ENCODE results near the gene ISLR.
"Not testable (repeated sequence)": the region's sequence is repeated elsewhere in the genome, so short reads cannot be mapped to it uniquely, and the experiment has no call there.

The ISLR gene

DNA sequence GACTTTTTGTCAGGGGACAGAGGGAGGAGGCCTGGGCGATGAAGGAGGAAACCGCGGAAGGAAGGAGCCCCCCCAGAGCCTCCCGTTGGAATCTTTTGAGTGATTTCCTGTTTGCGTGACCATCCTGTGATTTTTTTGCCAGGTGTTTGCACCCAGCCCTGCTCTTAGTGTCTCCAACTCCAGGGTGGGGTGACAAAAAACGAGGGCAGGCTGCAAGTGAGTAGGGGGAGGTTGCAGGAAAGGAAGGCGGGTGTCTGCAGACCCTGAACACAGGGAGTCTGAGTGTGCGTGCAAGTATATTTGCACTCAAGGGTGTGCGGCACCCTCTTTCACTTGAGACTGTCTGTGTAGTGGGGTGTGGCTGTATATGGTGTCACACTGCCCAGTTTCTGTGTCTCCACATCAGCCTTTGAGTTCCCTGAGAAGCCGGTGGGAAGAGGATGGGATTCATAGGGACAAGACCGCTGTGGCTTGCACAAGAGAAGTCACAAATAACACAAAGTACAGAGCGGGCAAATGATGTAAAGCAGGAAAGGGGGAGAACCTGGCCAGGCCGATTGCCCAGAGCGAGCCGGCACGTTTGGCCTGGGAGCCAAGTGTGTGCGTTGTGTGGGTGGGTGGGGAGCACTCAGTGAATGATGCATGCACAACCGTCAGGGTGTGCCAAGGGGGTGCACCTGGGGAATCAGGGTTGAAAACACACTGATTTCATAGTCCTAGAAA lies 36.5 kb upstream of the ISLR start:
- DNase-seq: no peak

DNA sequence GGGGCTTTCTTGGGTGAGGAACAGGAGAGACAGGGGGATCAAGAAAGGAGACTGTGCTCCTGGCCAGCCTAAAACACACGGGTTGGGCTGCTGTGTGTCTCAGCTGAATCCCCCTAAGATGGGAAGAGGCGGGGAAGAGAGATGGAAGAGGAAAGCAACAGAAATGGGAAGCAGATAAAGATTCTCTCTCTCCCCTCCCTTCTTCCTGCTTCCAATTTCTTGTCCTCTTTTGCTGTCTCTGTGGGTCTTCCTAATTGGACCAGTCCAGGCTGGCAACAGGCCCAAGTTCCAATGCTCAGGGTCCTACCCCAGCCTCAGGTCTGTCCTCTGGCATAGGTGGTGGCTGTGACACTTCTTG lies 36.0 kb upstream of the ISLR start:
- no peak for DNase-seq

DNA sequence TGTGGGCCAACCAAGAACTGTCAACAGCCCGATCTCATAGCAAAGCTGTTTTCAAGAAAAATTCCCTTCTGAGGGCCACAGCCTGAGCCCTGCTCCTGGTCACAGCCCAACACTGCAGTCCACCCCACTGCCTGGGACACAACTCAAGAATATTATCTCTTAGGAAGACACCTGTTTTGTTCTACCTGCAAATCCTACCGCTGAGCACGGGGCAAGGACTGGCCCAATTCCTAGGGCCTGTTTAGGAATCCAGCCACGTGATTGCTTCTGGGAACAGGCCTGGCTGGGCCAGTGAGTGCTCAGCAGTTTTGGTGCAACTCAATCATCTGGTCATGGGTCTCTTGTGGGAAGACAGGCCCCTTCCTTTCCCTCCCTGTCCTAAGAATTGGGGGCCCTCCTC lies 34.9 kb upstream of the ISLR start:
- DNase-seq: no peak

DNA sequence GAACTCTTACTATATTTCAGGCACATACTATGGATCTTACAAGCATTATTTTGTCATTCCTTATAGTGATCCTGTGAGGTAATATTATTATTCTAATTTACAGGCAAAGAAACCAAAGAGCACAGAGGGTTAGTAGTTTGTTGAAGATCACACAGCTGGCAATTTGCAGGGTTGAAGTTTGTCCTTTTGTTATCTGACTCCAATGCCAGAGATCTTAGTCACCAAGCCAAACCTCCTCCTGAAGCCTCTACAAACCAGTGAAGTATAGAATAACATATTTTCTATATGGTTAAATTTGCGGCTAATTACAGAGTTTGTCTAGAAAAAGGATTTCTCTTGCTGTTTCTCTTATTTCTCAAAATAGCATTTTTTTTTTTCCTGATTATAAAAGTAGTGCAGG lies 31.9 kb upstream of the ISLR start:
- no peak for DNase-seq

DNA sequence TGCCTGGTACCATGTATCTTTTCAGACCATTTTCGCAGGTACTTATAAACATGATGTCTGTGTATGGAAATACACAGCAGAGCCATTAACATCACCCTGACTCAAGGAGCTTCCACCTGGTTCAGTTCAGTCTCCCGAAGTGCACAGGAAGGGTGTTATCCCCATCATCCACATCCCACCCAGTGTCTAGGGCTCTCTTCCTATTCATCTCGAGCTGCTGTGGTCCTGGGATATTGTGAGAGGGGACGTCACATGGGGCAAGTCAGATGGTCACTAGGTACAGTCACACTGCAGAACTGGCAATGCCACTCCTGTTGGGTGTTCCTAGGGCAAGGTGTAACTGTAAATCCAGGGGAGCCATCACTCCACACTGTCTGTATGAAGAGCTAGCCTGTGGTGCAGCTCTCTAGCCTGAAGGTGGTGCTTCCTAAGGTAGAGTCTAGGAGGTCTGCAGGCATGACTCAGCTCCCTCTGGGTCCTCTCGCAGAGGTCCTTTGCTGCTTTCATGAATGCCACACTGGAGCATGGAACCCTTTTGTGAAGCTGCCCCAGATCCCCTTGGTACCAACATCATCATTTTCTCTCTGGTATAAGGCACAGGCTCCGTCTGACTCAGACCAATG lies 29.2 kb upstream of the ISLR start:
- no peak for DNase-seq

DNA sequence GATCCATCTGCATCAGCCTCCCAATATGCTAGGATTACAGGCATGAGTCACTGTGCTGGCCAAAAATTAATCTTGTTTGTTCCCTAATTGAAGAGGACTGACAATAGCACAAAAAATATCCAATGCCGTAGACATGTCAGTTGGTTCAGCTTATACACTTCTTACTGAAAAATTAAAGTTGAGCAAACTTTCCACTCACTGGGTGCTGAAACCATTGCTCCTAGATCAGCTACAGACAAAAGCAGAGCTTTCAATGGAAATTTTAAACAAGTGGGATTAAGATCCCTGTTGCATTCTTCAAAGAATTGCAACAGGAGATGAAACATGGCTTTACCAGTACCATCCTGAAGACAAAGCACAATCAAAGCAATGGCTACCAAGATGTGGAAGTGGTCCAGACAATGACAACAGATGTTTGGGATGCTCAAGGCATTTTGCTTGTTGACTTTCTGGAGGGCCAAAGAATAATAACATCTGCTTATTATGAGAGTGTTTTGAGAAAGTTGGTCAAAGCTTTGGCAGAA lies 27.2 kb upstream of the ISLR start:
- DNase-seq: no peak

DNA sequence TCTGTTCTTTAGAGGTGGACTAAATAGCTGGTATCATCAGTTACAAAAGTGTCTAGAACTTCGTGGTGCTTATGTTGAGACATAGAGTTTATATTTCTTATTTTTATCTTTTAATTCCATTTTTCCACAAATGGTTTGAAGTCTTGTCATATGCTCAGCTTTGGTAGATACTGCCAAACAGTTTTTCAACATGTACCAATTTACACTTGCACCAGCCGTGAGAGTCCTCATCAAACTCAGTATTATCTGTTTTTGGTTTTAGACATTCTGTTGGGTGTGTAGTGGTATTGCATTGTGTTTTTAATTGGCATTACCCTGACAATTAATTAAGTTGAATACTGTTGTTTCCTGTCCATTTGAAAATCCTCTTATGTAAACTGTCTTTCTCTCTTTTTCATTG lies 26.5 kb upstream of the ISLR start:
- no peak for DNase-seq

DNA sequence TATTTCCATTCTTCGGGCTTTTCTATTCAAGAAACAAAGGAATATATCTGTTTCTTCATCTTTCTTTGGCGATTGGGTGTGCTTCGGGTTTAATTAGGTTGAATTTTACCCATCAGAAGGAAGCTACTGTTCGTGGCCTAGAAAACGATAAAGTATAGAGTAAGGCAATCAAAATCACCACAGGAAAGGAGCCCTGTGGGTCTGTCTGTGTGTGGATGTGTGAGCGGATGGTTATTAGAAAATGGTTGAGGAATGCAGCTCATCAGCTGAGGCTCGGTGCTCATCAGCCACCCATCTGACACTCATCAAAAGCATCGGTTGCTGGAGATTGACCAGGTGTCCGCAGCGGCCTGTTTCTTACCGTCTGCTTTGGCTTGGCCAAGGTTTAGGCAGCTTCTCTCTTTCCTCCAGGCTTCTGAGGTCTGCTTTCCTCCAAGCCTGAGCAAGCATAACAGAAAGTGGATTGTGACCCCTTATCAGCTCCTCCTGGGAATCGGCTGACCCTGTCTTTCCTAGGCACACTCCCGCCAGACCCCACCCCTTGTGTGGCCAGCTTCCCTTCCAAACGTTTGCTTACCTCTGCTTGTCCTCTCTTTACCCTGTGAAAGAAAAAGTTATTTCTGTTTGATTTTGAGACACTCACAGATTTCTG lies 17.6 kb upstream of the ISLR start:
- no peak for DNase-seq

DNA sequence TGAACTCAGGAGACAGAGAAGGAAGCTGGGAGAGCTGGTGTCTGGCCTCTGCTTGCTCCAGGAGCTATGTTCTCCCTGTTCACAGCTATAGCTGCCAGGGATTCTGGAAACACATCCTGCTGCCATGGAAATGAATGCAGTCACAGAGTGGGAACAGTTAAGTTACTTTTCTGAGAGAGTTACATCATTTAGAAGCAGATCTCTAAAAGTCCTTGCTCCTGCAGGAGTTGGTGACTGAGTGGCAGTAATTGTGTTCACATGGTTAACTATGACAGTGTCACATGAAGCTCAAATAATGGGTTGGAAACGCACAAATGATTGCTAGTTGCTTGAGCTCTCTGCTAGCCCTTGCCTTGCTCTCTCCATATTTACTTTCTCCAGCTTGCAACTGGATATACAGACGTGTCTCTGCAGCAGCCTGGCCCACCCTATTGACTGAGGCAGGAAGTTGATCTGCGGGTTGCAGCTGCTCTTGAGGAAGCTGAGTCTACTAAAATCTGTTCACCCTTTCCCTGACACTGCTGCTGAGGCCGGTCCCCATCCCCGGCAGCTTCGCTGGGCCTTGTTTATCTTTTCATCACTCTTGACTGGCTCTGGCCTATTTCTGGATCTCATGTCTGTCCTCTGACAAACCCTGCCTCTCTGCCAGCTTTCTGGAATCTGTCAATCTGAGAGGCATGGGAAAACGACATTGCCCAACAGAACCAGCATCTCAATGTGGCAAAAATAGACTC lies 16.7 kb upstream of the ISLR start:
- DNase-seq: no peak

DNA sequence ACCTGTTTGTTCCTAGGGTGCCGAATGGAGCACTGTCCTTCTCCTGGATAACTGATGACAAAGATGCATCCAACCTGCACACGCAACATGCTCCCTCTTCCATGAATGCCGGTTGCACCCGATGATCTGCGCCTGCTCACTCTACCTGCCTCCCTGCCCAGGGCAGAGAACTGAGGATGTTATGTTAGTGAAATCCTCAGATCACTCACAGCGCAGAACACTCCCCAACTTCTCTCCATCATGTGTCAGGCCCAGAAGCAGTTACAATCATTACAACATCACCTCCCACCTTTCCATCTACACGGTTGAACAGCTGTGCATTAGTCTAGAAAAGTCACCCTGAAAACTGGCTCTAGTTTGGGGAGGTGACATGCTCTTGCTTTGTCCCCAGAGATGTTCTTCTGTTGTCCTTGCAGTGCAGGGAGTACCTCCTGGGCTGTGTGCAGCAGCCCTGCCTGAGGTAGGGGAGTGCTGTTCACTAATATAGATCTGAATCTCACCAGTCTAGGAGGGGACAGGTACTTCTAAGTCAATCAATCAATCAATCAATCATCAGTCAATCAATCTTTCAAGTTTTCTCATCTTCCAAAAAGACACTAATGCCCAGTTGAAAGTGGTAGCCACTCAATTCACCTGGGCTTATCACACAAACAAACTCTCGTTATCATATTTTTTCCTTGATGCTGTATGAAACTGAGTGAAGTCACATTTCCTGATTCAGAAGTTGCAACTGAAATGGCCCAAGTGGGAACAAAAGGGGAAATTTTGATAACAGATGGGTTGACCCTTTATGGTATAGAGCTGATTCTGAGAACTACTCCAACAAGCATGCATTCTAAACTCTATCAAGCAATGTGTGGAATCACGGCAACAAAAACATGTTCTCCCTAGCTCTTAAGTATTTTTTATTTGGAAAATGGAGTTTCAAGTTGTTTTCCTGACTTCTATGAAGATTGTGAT lies 15.4 kb upstream of the ISLR start:
- DNase-seq: no peak

DNA sequence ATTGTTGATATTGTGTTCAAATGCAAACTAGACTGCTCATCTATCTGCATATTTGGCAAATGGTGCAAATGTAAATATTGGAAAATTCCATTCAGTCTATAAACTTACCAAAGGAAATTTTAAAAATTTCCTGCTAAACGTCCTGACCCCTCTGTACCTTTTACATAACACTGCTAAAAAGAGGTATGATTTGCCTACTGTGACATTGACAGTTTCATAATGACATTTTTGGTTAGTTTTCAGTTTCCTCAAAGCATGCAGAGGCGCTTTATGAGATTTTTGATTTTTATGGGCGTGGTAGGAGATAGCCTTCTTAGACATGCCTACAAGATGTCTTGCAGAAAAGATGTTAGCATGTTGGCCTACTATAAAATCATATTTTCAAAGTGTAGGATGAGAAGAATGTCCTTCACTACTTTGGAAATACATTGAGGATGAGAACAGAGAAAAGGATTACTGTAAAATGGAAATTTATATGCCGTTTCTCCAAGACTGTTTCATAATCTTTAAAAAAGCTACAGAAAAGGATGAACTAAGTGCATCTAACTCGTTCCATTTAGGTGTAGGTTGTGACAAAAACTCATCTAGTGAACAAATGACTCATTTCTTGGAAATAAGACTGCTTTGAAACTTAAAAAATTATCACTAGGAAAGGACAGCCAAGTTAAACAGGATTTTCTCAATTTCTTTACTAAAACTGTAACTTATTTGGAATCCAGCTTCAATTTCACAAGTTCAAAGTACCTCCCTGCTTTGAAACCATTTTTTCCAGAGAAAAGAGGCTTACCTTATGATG lies 14.5 kb upstream of the ISLR start:
- no peak for DNase-seq

DNA sequence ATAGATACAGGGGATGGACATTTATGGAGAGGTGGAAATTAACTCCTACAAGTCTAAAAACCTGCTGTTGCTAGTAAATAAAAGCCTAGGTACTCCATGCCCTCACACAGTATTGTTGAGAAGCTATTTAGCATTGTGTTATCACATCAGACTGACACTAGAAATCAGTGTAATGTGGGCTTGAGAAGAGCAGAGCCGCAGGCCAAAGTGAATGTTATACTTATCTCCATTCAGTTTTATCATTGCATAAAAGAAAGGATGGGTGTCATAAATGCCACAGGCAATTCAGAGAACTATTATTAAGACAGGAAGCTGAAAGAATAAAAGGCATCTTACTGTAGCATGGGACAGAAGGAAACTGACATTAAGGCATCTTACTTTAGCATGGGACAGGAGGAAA lies 13.7 kb upstream of the ISLR start:
- no peak for DNase-seq

DNA sequence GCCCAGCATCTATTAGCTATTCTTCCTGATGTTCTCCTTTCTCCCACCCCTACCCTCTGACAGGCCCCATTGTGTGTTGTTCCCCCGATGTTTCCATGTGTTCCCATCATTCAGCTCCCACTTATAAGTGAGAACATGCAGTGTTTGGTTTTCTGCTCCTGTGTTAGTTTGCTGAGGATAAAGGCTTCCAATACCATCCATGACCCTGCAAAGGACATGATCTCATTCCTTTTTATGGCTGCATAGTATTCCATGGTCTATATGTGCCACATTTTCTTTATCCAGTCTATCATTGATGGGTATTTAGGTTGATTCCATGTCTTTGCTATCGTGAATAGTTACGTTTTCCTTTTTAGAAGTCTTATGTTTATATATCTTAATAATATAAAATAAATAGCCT lies 13.1 kb upstream of the ISLR start:
- not testable (repeated sequence) for DNase-seq

DNA sequence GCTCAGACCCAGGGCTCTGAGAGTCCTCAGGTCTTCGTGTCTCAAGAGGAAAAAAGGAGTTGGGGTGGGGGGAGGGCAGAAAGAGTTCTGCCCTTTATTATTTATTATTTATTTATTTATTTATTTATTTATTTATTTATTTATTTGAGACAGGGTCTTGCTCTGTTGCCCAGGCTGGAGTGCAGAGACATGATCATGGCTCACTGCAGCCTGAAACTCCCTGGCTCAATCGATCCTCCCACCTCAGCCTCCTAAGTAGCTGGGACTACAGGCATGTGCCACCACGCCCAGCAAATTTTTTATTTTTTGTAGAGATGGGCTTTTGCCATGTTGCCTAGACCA lies 11.3 kb upstream of the ISLR start:
- not testable (repeated sequence) for DNase-seq

DNA sequence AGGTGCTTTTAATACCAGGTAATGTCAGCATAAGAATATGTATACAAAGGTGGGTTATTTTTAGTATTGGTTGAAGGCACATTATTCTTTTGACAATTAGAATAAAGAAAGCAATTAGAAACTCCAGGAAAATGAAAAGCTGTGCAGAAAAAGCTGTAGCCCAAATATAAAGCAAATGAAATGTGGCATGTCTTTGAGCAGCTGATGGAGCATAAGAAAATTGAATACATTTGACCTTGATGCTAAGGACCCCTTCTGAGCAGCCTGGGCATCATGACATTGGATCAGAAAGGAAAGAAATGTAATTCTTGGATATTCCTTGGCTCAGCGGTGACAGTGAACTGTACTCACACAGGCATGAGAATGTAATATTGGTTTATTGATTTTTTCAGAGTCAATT lies 8.0 kb upstream of the ISLR start:
- no peak for DNase-seq

DNA sequence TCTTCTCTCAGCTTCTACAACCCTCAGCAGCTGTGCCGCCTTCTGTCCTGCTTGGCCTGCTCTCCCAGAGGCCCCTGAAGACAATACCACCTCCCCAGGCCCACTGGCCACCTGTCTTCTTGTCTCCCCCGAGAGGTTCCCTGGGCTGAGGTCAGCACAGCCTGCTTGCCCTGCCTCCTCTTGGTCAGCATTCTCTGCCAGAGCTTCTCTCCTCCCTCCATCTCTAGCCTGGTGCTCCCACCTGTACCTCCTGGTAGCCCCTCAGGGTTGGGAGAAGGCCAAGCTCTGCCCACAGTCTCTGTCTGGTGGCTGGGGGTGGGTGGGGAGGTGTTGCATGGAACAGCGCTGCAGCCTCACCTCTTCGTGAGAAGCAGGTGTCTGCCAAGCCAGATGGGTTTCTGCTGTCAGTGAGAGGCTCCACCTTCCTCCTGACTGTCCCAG lies 5.6 kb upstream of the ISLR start:
- no peak for DNase-seq

DNA sequence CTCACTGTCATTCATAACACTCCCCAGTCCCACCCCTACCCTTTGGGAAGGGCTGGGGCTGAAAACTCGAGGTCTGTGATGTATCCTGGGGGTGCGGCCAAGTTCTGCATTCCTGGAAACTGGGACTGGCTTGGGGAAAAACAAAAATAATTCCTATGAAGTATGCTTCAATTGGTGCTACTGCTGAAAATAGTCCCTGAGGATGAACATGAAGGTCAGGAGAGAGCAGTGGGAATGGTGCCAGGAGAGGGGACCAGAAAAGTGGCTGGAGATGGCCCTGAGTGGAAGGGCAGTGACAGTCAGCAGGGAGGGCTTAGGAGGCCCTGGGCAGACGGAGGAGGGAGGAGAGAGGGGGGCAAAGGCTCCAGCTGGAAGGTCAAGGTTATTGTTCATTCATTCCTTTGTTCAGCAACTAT lies 4.8 kb upstream of the ISLR start:
- DNase-seq: no peak

DNA sequence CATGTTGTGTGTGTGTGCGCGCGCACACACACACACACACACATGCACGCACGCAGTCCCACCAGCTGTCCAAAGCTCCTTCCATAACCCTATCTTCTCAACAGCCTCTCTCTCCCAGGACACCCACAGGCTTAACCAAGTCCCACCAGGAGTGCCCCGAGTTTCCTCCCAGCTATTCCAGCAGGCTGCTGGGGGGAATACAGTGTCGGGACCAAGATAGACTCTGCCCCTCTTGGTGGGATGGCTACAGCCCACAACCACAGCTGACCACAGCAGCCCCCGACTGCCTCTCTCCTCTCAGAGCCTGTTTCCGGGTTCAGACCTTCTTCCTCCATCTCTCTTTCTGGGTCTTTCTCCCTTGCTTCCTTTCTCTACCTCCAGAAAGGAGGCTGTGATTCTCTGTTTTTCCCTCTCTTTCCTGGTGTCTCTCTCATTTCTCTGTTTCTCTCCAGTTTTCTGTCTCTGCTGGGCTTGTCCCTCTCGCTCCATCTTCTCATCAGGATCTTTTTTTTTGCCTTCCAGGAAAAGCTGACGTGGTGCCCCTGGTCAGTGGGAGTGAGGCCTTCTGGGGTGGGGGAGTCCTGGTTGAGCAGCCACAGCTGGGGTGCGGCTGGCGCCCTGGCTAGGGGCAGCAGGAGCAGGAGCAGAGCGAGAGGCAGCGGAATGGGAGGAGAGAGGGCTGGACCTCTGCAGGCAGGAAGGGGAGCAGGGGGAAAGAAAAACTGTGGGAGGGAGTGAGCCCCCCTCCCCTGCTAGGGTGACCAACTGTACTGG lies 3.3 kb upstream of the ISLR start:
- no peak for DNase-seq

DNA sequence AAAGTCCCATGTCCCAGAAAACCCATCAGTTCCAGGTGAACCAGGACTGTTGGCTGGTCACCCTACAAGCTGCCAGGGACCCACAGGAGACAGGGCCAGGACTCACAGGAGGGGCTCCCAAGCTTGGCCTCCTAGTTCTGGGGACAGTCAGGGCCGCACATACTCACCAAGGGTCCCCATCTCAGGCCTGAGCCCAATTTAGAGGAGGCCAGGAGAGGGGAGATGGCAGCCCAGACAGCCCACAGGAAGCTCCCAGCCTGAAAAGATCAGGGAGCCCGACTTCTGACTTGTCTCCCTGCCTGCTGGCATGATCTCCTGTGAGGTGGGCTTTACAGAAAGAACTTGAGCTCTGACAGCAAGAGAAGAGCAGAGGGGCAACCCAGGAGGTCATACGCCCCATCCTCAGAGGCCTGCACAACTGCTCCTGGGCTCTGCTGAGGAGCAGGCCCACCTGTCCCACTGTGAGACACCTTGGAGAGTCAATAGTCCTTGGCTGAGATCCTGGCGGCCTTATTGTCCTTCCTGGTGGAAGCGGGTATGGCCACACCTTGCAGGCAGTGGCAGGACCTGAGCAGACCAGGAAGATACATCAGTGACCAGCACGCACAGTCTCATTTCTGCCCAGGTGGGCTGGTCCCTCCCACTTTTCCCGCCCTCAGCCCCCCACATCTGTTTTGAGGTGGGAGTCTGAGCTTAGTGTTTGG lies 2.5 kb upstream of the ISLR start:
- DNase-seq: no peak
